CD1c-positive myeloid dendritic cell (primary cell): ENCODE results near the gene ZNF688.
A peak's percentile ranks its signal among the peaks of the same experiment; 100 is the strongest.
"Not testable (repeated sequence)": the region's sequence is repeated elsewhere in the genome, so short reads cannot be mapped to it uniquely, and the experiment has no call there.

Experiments
- DNase-seq: peaks from one replicate; pipeline ENCODE4 v3.0.0-alpha.2; 2016; ENCODE audit errors: extremely low spot score

ZNF688 gene

DNA sequence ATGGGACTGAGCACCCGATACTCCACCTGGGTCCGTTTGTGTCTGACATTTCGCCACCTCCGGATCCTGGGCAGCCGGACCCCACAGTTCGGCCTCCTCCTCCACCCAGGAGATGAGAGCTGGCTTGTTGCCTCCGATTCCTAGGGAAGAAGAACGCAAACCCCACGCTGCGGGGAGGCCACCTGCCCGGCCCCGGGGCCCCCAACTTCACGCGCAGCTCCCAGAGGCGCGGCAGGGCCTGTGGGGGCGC is 13.9 kb downstream of the ZNF688 start:
- no peak for DNase-seq

DNA sequence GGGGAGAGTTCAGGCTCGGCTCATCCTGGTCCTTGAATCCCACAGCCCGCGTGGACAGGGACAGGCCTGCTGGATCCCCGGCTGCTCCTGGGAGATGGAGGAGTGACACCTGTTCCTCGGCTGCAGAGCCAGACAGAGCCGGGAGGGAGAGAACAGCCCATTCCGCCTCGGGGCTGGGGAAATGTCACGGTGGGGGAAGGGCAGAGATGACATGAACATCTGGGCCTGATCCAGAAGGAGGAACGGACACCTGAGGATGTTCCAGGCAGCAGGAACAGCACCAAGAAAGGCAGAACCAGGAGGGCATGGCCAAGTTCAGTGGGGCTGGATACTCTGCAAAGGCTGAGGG is 15.4 kb downstream of the ZNF688 start:
- DNase-seq, result no peak

DNA sequence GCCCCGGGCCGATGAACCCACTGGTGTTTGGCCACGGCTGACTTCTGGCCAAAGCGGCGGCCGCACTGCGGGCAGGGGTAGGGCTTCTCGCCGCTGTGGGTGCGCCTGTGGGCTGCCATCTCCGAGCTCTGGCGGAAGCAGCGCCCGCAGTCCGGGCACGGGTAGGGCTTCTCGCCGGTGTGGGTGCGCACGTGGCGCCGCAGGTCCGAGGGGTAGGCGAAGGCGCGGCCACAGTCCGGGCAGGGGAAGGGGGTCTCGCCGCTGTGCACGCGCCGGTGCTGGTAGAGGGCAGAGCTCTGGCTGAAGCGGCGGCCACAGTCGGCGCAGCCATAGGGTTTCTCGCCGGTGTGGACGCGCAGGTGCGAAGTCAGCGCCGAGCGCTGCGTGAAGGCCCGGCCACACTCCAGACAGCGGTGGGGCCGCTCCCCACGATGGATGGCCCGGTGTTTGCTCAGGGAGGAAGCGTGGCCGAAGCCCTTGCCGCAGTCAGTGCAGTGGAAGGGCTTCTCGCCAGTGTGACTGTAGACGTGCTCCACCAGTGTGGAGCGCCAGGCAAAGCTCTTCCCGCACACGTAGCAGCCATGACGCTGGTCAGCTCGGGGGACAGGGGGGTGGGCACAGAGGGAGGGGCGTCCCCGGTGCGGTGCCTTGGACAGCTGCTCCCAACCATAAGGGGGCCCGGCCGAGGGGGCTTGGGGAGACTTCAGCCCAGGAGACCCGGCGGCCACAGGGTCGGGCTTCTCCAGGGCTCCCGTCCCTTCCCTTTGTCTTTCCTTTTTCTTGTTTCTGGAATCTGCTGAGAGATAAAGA is 16.0 kb downstream of the ZNF688 start:
- no peak for DNase-seq

DNA sequence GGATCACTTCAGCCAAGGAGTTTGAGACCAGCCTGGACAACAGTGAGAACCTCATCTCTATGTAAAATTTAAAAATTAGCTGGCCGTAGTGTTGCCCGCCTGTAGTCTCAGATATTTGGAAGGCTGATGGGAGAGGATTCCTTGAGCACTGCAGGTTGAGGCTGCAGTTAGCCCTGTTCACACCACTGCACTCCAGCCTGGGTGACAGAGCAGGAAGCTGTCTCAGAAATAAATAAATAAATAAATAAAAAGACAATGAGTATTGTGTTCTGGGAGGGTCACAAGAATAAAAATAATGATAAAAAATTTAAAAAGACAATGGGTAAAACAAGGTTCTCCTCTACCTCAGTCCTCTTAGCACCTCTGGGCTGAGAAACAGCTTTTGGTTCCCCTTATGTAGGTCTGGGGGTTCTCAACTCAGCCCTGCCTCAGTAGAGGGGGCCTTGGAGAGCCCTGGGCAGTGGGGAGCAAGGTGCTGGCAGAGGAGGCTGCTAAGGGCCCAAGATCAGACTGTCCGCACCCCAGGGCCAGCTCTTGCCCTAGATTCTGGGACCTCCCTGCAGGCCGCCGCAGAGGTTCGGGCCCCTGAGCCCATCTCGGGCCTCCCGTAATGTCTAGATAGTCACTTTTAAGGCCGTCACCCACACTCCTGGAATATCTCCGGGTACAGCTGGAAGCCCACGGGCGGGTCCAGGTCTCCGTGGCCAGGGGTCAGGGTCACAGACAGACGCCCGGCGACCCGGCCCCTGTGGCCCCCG is 16.8 kb downstream of the ZNF688 start:
- no peak for DNase-seq

DNA sequence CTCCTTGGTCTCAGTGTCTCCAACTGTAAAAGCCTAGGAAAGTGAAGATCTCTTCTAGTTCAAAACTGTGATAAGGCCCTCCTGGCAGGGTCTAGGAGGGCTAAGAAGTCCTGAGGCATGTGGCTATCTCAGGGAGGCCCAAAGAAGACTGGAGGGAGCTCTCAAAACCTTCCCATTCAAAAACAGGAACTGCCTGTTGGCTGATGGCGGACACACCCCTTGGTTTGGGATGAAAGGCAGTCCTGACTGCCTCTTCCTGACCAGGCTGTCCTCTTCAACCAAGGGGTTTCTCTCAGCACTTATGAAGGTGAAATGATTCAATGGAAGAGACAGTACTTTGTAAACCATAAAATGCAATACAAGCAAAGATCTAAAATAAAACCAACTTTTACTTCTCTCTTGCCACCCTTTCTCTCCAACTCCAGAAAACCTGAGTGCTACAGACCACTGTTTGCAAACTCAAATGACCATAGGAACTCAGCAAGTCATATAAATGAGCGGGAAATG is 18.1 kb downstream of the ZNF688 start:
- peak; percentile 39 for DNase-seq

DNA sequence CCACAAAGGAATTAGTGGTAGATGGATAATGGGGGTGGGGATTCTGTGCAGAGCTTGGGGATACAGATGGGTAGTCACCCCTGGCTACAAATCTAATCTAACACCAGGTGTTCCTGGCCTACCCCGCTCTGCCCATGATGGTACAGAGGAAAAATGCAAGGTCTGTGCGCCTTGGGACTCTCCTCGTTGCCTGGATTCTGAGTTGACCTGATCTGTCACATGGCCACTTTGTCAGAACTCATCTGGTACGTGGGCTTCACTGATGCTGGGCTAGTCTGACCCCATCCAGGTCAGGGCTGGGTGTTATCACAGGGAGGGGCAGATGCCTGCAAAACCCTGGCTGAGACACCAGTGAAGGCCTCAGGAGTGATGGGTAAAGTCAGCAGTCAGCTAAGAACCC is 18.6 kb downstream of the ZNF688 start:
- no peak for DNase-seq

DNA sequence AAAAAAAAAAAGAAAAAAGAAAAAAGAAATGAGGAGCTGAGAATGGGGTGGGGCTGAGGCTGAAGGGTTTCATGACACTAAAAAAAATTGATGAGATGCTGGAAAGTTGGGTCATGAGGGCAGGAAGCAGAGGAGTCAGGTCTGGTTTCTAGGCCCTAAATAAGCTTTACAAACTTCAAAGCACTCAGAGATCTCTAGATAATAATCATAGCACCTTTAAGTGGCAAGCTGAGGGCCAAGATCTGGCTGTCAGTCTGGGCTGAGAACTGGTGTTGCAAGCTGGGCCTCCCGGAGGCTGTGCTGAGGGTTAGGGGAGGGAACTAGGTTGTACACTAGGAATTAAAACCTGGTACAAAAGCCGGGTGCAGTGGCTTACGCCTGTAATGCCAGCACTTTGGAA is 19.7 kb downstream of the ZNF688 start:
- DNase-seq, result peak; percentile 42

DNA sequence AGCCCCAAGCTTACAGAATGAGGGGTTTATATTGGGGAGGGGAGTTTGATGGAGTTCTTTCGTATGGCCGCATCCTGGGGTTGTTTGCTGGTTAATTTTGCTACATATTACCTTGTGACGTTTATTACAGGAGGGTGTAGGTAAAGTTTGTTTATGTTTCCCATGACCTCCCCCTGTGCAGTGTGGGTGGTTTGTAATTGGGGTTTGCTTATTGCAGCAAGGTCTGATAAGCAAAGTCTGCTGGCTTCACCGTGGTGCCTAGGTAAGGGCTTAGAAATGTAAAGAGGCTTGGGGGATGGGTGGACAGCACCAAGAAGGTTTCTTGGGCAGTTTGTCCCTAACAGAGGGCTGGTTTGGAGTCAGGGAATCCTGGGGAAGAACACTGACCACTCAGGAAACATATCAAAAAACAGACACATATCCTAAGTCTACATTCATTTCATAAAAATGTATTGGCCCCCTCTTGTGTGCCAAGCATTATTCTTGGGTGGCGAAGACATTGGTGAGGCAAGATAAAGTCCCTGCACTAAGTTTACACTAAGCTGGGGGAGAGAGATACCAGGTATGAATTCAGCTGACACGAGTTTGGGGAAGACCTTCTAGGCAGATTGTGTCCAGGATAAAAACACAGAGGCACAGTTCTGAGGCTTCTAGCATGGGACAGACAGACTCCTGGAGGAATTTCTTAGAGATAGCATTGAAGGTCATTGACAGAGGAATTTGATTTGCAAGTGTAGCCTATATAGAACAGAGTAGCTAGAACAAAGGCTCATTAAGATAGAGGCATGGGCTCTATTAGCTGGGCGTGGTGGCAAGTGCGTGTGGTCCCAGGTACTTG is 22.9 kb downstream of the ZNF688 start:
- DNase-seq, result no peak

DNA sequence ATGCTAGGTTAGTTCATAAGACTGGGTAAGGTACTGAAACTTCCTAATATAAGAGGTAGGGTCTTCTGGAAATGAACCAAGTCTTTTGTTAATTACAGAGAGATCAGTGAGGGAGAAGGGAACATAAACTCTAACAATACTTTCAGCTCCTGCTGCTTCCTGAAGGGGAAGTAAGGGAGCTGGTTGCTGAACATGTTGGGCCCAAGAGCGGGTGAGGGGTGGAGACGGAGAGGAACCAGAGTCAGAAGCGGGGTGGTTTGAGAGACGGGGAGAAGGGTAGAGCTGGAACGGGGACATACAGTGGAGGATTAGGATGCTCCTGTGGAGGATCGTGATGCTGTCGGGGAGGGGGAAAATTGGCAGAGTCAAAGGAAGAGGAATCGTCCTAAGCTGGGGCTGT is 25.4 kb downstream of the ZNF688 start:
- peak; percentile 56 for DNase-seq

DNA sequence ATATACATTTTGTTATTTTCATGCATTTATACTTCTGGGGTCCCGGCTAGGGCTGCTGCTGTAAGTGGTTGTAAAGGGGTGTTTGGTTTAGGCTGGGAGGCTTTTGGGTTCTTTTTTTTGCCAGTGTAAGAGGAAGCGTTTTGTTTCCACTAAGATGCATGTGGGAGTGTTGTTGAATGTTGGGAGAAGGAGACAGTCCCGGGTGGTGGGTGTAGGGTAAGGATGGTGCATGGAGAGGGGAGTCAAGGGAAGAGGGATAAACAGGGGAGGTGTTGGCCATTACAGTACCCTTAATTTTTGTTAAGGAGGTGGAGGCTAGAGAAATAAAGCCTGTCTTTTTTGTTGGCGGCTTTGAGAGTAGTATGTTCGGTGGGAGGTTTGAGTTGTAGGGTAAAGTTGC is 28.4 kb downstream of the ZNF688 start:
- no peak for DNase-seq

DNA sequence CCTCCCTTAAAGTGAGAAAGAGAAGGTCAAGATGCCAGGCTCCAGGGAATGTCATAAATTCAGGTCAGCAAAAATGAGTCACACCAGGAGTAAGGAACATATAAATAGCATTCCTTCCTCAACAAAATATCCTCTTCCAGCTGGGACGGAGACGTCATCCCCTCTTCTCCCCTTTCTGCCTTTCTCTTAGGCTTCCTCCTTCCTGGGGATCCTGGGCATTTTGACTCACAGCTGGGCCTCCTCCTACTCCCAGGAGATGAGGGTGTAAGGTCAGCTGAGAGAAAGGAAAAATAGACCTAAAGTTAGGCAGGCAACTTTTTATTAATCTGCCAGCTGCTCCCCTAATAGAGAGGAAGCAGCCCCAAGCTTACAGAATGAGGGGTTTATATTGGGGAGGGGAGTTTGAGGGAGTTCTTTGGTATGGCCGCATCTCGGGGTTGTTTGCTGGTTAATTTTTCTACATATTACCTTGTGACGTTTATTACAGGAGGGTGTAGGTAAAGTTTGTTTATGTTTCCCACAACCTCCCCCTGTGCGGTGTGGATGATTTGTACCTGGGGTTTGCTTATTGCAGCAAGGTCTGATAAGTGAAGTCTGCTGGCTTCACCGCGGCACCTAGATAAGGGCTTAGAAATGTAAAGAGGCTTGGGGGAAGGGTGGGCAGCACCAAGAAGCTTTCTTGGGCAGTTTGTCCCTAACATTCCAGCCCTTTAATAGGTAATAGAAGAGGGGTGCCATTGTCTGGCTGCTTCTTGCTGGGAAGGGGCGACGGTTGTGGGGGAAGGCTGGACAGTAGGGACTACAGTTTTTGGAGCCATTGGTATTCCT is 29.8 kb downstream of the ZNF688 start:
- no peak for DNase-seq

DNA sequence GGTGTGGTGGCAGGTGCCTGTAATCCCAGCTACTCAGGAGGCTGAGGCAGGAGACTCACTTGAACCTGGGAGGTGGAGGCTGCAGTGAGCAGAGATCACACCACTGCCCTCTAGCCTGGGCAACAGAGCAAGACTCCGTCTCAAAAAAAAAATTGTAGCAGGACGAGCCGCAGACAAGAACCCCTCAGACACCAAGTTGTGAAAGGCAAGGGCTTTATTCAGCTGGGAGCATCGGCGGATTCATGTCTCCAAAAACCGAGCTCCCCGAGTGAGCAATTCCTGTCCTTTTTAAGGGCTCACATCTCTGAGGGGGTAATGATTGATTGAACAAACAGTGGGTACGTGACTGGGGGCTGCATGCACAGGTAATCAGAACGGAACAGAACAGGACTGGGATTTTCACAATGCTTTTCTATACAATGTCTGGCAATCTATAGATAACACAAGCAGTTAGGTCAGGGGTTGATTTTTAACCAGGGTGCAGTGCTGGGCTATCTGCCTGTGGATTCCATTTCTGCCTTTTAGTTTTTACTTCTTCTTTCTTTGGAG is 30.5 kb downstream of the ZNF688 start:
- not testable (repeated sequence) for DNase-seq

DNA sequence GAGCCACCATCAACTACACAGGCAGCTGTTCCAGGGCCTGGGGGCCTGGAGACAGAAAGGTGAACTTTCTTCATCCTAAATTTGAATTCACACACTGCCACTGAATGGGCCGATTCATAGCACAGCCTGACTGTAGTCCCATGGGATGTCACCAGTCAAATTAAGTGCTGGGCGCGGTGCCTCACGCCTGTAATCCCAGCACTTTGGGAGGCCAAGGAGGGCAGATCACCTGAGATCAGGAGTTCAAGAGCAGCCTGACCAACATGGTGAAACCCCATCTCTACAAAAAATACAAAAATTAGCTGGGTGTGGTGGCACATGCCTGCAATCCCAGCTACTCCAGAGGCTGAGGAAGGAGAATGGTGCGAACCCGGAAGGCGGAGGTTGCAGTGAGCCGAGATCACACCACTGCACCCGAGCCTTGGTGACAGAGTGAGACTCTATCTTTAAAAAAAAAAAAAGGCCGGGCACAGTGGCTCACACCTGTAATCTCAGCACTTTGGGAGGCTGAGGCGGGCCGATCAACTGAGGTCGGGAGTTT is 31.5 kb downstream of the ZNF688 start:
- not testable (repeated sequence) for DNase-seq

DNA sequence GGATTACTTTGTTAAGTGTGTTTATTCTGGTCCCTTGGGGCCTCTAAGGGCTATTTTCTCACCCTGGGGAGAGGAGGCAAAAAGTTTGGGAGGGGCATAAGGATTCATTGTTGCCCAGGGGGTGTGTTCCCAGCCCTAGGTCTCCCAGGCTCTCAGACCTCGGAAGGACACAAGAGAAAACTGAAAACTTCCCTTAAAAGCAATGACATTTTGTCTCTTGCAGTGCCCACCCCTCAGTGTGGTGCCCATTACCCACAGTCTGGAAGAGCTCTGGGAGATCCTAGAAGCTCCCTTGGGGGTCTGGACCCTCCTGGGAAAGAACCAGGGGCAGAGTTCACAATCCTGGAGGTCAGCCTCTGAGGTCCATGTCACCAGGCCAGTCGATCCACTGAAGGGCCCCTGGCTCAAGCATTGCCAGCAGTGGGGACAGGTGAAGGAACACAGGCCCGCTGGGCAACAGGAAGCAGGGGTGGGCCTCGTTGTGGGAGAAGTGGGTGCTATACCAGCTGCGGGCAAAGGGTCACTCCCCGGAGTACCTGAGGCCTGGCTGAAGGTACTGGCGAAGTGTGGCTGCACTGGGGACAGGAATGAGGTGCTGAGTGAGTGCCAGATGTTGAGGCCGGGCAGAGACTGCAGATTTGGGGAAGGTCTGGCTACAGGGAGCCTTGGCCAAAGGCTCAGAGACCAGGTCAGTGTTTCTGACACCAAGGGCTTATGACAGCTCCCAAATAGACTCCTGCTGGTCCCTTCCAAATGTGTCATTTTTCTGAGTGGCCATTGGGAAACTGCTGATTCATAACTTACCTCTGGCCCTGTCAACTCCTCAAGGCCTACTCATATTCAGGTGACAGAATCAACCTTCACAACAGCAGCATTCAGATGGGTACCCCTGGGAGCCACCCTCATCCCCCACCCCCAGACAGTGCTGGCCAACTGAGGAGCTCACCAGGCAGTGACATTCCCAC is 32.2 kb downstream of the ZNF688 start:
- no peak for DNase-seq

DNA sequence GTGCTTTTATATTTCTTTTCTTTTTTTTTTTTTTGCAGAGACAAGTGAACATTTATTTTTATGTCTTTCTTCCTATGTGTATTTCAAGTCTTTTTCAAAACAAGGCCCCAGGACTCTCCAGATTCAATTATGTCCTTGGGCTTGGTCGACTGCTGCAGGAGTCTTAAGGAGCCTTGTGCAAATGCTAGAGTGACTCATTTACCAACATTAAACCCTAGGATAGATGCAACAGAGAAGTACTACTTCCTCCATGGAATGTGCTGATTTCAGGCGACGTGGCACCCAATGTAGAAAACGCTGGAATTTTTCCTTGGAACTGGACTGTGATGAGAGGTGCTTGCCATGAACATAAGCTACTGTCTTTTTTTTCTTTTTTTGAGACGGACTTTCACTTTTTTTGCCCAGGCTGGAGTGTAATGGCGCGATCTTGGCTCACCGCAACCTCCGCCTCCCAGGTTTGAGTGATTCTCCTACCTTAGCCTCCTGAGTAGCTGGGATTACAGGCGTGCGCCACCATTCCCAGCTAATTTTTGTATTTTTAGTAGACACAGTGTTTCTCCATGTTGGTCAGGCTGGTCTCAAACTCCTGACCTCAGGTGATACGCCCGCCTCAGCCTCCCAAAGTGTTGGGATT is 35.0 kb downstream of the ZNF688 start:
- DNase-seq, result peak; percentile 53

DNA sequence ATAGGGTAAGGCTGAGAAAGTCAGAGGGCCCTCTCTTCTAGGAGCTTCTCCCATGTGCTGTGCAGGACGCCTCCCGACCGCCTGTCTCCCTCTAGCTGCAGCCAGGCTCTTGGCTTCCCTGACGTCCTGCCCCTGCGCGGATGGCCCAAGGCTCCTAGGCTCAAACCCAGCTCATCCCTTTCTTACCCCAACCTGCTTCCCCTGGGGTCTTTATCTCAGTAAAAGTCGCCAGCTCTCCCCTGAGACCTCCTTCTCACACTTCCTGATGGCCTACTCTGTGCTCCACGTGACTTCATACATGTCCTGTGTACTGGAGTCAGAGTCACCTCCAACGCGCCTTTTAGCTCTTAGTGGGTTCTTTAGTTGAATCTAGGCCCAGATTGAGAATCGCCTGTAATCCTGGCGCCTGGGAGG is 35.7 kb downstream of the ZNF688 start:
- DNase-seq, result peak; percentile 59

DNA sequence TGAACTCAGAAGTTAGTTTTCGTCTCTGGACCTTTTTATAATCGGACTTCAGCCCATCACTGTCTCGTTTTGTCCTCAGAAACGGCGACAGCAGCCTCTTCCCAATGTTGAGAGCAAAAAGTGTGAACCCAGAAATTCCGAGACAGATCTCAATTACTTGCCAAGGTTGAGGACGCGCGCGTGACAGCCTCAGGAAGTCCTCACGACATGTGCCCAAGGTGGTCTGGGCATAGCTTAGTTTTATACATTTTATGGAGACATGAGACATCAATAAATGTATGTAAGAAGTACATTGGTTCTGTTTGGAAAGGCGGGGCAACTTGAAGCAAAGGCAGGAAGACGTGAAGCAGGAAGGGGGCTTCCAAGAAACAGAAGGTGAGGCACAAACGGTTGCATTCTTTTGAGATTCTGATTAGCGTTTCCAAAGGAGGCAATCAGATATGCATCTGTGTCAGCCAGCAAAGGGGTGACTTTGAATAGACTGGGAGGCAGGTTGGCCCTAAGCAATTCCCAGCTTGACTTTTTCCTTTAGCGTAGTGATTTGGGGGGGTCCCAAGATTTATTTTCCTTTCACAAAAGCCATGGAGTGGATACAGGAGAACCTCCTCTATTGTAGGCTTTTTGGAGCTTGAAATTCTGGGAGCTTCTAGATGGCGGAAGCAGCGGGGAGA is 36.3 kb downstream of the ZNF688 start:
- no peak for DNase-seq

DNA sequence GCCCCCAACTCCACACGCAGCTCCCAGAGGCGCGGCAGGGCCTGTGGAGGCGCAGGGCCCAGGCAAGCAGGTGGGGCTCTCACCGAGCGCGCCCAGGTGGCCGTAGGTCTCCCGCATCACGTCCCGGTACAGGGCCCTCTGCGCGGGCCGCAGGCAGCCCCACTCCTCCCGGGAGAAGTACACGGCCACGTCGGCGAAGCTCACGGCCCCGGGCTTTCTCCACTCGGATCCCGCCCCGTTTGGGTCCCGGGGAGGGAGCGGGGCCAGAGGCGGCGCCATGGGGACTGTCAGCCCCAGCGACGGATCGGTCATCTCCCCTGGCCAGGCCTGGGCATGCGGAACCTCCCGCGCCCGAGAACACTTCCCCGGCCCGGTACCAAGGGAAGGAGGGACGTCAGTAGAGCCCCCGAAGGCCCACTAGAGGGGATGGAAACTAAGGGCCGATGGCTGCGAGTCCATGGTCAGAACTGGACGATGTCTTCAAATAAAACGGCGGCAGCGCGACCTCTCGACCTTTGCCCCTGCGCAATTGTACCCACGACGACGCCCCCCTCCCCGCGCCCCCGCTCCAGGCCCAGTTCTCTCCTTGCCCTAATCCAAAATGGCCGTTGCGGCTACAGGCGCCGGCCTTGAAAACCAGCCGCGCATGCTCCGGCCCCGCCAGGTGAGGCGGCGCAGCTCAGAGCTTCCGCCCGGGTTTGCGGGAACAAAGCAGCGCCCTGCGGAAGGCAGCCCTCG is 37.0 kb downstream of the ZNF688 start, which contains the start of gene ZNF747:
ZNF747 (minus strand) TSS at position 491 of the 738 bp plus-strand sequence; CDS start at position 312, 179 bp downstream.
- peak; percentile 93 for DNase-seq
